Stimulated activated naive CD4-positive, alpha-beta T cell (primary cell): ENCODE measurements around the gene TMEM272.
A peak's percentile ranks its signal among the peaks of the same experiment; 100 is the strongest.

ENCODE experiments used
- DNase-seq, 6 experiments: peaks; one replicate each; lab custom pipeline; 2025; lab: John Stamatoyannopoulos, UW

The TMEM272 gene

DNA sequence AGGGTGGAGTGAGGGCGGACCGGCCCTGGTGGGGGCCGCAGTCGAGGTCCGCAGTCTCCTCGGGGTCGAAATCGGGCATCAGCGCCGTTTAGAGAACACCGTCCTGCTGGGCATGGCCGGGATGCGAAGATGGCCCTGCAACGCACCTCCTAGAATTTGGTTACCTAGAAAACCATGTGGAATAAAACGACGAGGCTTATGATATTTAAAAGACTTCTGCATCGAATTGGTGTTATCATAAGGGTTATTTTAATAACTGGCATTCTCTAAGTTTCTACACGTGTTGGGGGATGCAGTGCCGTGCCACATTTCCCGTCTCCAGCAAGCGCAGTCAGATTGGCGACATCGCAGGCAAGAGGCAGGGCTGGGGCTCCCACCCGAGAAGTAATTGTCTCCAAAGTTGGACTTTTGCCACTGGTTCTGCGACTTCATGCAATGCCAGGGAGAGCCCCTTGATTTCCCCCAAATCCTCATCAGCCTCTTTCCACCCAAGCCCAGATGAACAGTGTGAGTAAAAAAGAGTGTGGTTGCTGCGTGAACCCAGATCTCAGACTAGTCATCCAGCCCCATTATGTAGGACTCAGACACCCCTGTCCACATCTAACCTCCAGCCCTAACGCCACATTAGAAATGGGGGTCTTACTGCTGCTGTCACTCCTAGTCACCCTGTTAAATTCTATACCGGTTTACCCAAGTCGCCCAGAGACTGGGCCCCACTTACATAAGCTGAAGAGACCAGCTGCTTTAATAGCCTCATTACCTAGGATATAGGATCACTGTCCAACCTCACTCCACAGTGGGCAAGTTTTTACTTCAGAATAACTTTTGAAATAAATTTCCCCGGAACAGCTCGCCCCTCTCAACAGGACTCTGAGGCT lies 40.4 kb downstream of the TMEM272 start:
- DNase-seq = peak in 4 of 6 experiments; percentile 31 to 81 (median 57)

GRCh38 chr13:51803422-51804294 lies 41.3 kb downstream of the TMEM272 start, which contains the start of gene DHRS12:
Gene DHRS12 (minus strand): TSS chr13:51804163. CDS start chr13:51799659, 4,504 bp downstream.
- DNase-seq = peak; percentile 87 to 98 (median 92)

DNA sequence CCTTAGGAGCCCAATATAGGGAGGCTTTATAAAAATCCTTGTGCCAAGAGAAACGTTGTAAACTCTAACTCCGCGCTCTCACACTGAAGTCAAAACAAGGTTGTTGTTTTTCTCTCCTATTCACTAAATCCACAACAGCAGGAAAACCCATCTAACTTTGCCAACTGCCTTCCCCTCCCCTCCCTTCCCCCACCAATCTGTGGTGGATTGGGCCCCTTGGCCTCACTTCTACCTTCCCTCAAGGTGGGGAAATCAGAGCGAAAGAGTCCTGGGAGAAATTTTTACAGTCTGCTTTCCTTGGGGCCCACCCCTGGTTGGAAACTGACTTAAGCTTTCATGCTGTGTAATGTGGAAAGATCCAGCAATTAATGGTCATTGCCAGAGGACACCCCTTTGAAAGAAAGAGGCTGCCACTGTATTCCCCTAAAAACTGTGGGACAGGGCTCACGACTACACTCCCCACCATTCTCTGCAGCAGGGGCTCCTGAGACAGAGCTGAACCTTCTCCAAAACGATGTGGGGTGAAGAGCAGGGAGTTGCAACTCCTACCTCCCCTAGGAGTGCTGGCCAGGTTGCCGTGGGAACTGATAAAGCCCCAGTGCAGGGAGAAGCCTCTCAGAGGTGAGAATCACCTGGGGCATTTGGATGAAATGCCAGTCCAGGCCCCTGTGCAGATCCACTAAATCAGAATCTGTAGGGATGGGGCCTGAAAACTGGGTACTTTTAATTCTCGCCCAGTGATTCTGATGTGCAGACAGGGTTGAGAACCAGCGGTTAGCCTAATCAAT lies 42.2 kb downstream of the TMEM272 start:
- DNase-seq = no peak

GRCh38 chr13:51801631-51802099 lies 43.3 kb downstream of the TMEM272 start:
- DNase-seq = no peak

DNA sequence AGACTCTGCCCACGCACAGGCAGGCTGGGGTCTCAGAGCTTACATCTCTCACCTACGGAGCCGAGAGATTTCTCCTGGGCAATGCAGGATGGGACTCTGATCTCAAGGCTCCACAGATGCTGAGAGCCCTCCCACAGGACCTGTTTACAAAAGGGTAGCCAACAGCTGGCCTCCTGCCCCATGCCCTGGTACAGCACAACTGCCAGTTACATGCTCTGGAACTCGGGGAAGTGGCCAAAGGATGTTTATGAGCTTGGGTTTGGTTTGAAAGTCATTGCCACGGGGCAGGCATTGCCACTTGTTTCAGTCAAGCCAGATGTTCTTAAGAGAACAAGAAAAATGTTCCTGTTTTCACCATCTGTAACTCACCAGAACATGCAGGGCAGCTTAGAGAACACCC lies 44.5 kb downstream of the TMEM272 start:
- no peak for DNase-seq

GRCh38 chr13:51799261-51799660 lies 45.7 kb downstream of the TMEM272 start:
- DNase-seq = no peak

- DNase-seq = peak; percentile 36 to 62 (median 44)
Observed at GRCh38 chr13:51797664-51798488, 47.1 kb downstream of the TMEM272 start.

- DNase-seq = no peak
Observed at GRCh38 chr13:51796546-51796945, 48.4 kb downstream of the TMEM272 start.

DNA sequence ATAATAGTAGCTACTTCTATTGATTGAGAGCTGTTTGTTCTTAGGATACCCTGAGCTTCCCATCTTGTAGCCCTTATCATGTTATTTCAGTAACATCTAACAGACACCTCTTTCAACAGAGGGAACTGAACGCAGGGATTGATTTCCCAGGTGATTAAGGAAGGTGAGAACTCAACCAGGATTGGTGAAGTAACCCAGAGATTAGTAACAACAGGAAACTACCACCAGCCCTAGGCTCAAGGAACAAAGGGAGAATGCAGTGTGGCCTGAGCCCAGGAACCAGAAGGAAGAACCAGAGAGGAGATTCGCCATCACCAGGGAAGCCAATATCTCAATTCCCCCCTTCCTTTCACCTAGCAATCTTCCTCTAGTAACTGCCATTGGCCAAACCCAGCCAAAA lies 49.6 kb downstream of the TMEM272 start:
- no peak for DNase-seq

GRCh38 chr13:51794964-51795363 lies 50.0 kb downstream of the TMEM272 start:
- no peak for DNase-seq

DNA sequence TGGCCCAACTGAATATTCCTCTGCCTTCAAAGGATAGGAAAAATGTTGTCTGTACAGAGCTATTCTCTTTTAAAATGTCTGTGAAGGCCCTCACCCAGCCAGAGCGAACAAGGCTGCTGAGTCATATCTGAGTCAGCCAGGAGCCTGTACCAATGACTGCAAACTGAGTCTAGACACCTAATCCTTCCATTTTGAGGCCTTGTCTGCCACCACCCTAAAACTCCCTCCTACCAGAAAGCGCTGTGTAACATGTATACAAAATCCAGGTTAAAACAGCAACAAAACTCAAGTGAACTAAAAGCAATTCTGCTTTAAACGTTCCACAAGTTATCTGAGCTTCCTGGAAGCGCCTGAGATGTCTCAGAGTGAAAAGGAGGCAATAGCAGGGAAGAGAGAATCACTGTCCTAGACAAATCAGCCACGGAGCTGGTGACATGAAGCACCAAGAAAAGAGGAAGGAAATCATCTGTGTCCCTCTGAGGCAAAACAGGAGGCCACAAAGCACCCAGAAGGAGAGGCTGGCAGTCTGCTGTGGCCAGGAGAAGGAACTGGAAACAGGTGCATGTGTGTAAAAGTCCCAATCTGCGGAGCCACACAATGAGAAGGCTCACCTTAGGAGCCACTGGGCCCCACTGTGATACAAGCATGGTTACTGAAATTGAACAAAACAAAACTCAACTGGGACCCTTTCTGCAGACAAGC lies 51.3 kb downstream of the TMEM272 start:
- DNase-seq = no peak

- no peak for DNase-seq
Observed at GRCh38 chr13:51786425-51787265, 58.3 kb downstream of the TMEM272 start.

DNA sequence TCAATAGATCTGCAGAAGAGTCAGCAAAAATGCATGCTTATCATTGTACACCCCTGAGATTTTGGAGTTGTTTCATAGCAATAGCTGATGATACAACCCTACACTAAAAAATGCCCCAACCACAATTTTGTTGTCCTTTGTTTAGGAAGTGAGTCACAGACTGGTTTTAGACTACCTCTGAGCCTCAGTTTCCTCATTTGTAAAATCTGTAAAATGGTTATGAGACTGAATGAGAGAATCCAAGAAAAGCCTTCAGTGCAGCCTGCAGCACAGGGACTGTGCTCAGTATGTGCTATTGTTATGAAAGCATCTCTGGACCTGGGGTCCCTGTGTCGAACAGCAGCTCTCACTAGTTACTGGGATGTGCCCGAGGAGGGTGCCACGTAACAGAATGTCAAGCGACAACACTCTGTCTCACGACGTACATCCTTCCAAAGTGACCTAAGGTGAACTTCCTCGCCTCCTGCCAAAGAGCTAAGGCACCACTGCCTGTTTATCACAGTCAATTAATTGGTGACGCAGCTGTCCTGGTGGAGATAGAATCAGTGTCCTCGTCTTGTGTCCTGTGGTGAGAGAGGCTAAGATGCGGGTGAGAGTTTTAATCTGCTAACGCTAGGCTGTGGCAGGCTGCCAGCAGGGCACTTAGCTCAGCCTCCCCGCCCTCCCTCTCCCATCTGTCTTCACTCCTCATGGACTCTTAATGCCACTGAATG lies 59.1 kb downstream of the TMEM272 start:
- DNase-seq = no peak

DNA sequence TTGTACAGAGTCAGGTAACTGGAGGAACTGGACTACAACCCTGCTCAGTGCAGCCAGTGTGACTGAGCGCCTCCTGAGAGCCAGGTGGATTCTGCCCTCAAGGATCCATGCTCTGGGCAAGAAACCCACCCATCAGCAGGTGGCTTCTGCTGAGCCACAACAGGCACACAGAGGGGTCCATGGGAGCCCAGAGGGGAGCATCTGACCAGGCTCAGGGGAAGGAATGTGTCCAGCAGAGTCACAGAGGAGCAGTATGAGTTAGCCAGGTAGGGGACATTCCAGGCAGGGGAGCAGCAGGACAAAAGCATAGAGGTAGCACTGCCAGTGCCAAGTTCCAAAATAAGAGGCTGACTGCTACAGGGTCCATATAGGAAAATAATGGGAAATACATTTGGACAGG lies 60.9 kb downstream of the TMEM272 start:
- no peak for DNase-seq

DNA sequence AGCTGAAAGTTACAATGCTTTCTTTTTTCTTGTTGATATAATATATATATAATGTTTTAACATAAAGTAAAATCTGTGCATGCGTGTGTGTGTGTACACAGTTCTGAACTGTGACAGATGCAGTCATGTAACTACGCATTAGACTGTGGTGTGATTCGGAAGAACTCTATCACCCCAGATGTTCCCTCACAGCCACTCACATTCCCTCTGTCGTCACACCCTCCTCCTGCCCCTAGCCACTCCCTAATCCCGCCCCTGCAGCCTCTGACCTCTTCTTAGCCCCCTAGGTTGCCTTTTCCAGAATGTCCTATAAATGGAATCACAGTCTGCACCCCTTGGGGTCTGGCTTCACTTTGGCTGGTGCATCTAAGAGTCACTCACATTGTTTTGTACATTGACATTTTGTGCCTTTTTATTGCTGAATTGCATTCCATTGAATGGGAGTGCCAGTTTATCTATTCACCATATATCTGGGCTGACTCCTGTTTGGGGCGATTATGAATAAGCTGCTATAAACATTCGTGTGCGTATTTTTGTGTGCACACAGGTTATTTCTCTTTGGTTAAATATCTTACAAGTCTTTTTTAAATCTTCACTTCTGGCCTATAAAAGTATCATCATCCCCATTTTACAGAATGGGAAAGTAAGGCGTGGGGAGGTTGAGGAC lies 61.4 kb downstream of the TMEM272 start:
- DNase-seq = no peak

GRCh38 chr13:51782026-51782710 lies 62.8 kb downstream of the TMEM272 start:
- no peak for DNase-seq

GRCh38 chr13:51781246-51782022 lies 63.5 kb downstream of the TMEM272 start:
- peak in 1 of 6 experiments; percentile 4 for DNase-seq
